Stimulated activated CD8-positive, alpha-beta memory T cell treated with anti-CD3 and anti-CD28 coated beads, Interleukin-15, amount 100 ng/mL, for 48 hours (primary cell): Measurements from ENCODE around the gene ROS1.
"Not testable (repeated sequence)": the region's sequence is repeated elsewhere in the genome, so short reads cannot be mapped to it uniquely, and the experiment has no call there.

ENCODE experiments used
- DNase-seq, 2 donors: peaks; one replicate each; pipeline ENCODE4 v3.0.0-alpha.2; 2020; ENCODE audit warnings: low read depth in 2 of 2

Gene ROS1

GRCh38 chr6:117425431-117426153 lies at the start of gene ROS1:
Gene ROS1, minus strand, starts transcription at chr6:117425942. Its CDS starts 286 bp downstream, at chr6:117425656.
- DNase-seq: no peak

GRCh38 chr6:117473401-117473800 lies 47.7 kb upstream of the ROS1 start:
- no peak for DNase-seq

GRCh38 chr6:117472667-117473066 lies 46.9 kb upstream of the ROS1 start:
- DNase-seq: no peak

GRCh38 chr6:117469791-117470190 lies 44.0 kb upstream of the ROS1 start:
- no peak for DNase-seq

GRCh38 chr6:117469356-117469755 lies 43.6 kb upstream of the ROS1 start:
- no peak for DNase-seq

GRCh38 chr6:117468527-117468926 lies 42.8 kb upstream of the ROS1 start:
- not testable (repeated sequence) for DNase-seq

- no peak for DNase-seq
Measured at GRCh38 chr6:117467876-117468275, 42.1 kb upstream of the ROS1 start.

- DNase-seq: no peak
Measured at GRCh38 chr6:117465691-117466090, 39.9 kb upstream of the ROS1 start.

GRCh38 chr6:117464700-117465099 lies 39.0 kb upstream of the ROS1 start:
- no peak for DNase-seq

GRCh38 chr6:117463762-117464665 lies 38.3 kb upstream of the ROS1 start:
- no peak for DNase-seq

- no peak for DNase-seq
Measured at GRCh38 chr6:117459204-117459944, 33.6 kb upstream of the ROS1 start.

- no peak for DNase-seq
Measured at GRCh38 chr6:117456998-117457397, 31.3 kb upstream of the ROS1 start.

GRCh38 chr6:117456250-117456649 lies 30.5 kb upstream of the ROS1 start:
- no peak for DNase-seq

- no peak for DNase-seq
Measured at GRCh38 chr6:117451671-117452070, 25.9 kb upstream of the ROS1 start.

GRCh38 chr6:117449549-117450439 lies 24.1 kb upstream of the ROS1 start:
- peak; percentile 13 for DNase-seq

GRCh38 chr6:117448732-117449485 lies 23.2 kb upstream of the ROS1 start:
- DNase-seq: no peak

- DNase-seq: no peak
Measured at GRCh38 chr6:117448011-117448410, 22.3 kb upstream of the ROS1 start.

GRCh38 chr6:117446861-117447260 lies 21.1 kb upstream of the ROS1 start:
- no peak for DNase-seq

- no peak for DNase-seq
Measured at GRCh38 chr6:117444600-117444999, 18.9 kb upstream of the ROS1 start.

GRCh38 chr6:117442313-117442712 lies 16.6 kb upstream of the ROS1 start:
- not testable (repeated sequence) for DNase-seq
